Heart right ventricle (tissue), 16 donors: ENCODE data around the gene IP6K2. TPM values are rescaled to one million over a fixed set of nuclear protein-coding genes. Genes with fewer than 3 reads are reported as not detected.

Source experiments
- ATAC-seq, 8 donors: fragments of 200-7000 bp; cut with Tn5 transposase; one replicate each; pipeline ENCODE4 v1.9.1; 2020; ENCODE audit warnings: mild to moderate bottlenecking in 8 of 8, moderate library complexity in 8 of 8, moderate number of reproducible peaks in 1 of 8
- DNase-seq, 2 donors: peaks; one replicate each; pipeline ENCODE4 v3.0.0-alpha.2; 2020
- H3K27ac ChIP-seq, 10 donors: fragments of 200-600 bp; sonication (generic) in 2 of 10; one replicate each; pipeline versions ENCODE4 v1.5.0 to v1.8.0; 2020 to 2022; ENCODE audit warnings: mild to moderate bottlenecking in 3 of 10
- H3K27me3 ChIP-seq, 7 donors: fragments of 200-600 bp; one replicate each; pipeline ENCODE4 v1.8.0; 2021 to 2022; ENCODE audit warnings: mild to moderate bottlenecking in 2 of 7
- H3K36me3 ChIP-seq, 9 donors: fragments of 200-600 bp; sonication (generic) in 1 of 9; one replicate each; pipeline versions ENCODE4 v1.5.0 to v1.8.0; 2020 to 2022; ENCODE audit warnings: mild to moderate bottlenecking in 2 of 9
- H3K4me1 ChIP-seq, 9 donors: fragments of 200-600 bp; sonication (generic) in 1 of 9; one replicate each; pipeline versions ENCODE4 v1.5.0 to v1.8.0; 2020 to 2022; ENCODE audit warnings: mild to moderate bottlenecking in 4 of 9
- H3K4me3 ChIP-seq, 10 donors: fragments of 200-600 bp; sonication (generic) in 2 of 10; one replicate each; pipeline versions ENCODE4 v1.5.0 to v1.8.0; 2020 to 2022; ENCODE audit warnings: mild to moderate bottlenecking in 7 of 10, moderate library complexity in 2 of 10
- H3K9me3 ChIP-seq, 11 donors: fragments of 200-600 bp in 10 of 11; sonication (generic) in 2 of 11; one replicate each; pipeline versions ENCODE4 v1.5.0 to v1.8.0; 2013 to 2022; ENCODE audit warnings: mild to moderate bottlenecking in 2 of 11, control low read depth in 1 of 11, moderate library complexity in 1 of 11
- WGBS, 2 donors: extraction: QIAGEN DNeasy Blood & Tissue Kit; methylation state at CpG; one replicate each; pipeline ENCODE4 v1.1.7; 2013; ENCODE audit warnings: inconsistent platforms in 1 of 2; 5-methylcytosine and 5-hydroxymethylcytosine counted together
- intact Hi-C, 10 donors: fragments of 100-400 bp; cut with DNase I; formaldehyde crosslinking; loops; one replicate each; pipeline versions ENCODE4 v1.11.1 to v1.14.2; 2022
- polyA plus RNA-seq, 2 donors: library from polyadenylated mRNA; stranded (reverse); fragments of 200-250 nt; gene quantifications; one replicate each; pipeline ENCODE4 v1.2.3, GENCODE V29; 2013
- total RNA-seq, 10 donors: library from RNA; stranded (reverse); fragmentation: NEBNext Ultra II Directional in 3 of 10; extraction: Animal tissue kit (Norgen Biotek cat#: 25700) in 3 of 10; gene quantifications; one replicate each; pipeline versions ENCODE4 v1.2.1 to v1.2.4, GENCODE V29; 2021 to 2023
- TF ChIP-seq, protein P1 (sequence below), 9 donors: fragments of 200-600 bp; sonication (generic) in 2 of 9; IDR thresholded peaks; one replicate each; pipeline versions ENCODE4 v1.5.0 to v1.8.0; 2021 to 2022; ENCODE audit warnings: antibody characterized with exemption in 9 of 9, mild to moderate bottlenecking in 5 of 9, moderate library complexity in 1 of 9
- donor health status: Arrhythmogenic right ventricular cardiomyopathy.
- donor health status: ischemic (EF 13 %, LVEDD 7.1; RV severe dilation, severe dysfunction).
- donor health status: healthy with polysubstance abuse.
- donor health status: DM: no; HTN: yes; CAD: no.
- donor health status: DM: no; HTN: no; CAD: no.
- donor health status: ischemic (EF 25% LVEDD 6.9; RV normal size, moderate dysfunction).
- donor health status: ischemic (EF 25% LVEDD 5.7; RV mildly dilated, moderate dysfunction).
- donor health status: healthy.
- donor health status: DM: yes; HTN: yes; CAD: no.
- donor health status: Ischemic cardiomyopathy.
- donor health status: ischemic (EF 35%, LVEDD 5.7; RV mildly dilated, moderate dysfunction).
- donor health status: nonischemic (EF 11% LVEDD 7.7; RV severe dilation, severe dysfunction).
- donor health status: DM: yes; HTN: yes; CAD: no.
- donor health status: PGD.
- donor health status: ischemic (EF 29% LVEDD 5.4; RV normal size, mild dysfunction).
- donor health status: nonischemic (EF 23%, LVEDD 6.1; RV moderate dilation, normal function).

The IP6K2 gene
- total and polyA plus RNA-seq, 12 donors, result 16.7 to 81.7 (median 20.1) TPM

DNA sequence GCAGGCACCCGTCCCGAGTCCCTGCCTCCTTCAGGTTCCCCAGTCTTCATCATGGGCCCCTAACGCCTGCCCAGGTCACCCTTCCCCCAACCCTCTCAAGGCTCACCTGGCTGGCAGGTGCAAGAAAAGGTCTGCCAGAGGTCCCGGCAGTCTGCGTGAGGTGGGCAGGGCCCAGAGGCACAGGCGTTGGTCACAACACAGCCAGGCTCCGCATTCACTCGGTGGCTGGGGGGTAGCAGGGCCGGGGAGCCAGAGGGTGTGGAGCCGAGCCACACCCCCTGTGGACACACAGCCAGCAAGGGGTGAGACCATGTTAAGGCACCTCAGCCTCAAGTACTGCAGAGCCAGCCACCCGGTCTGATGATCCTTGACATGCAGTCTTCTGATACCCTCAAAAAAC lies 65.2 kb downstream of the IP6K2 start:
- Histone ChIP-seq H3K27me3 (no peaks in the 10 kb centered on the region), H3K9me3 (no peaks in the 10 kb centered on the region), H3K36me3 (no peaks in the 10 kb centered on the region), H3K4me3 (no peak overlapping the region), H3K4me1 (peaks cover 0 to 17% (median 9%) of the 10 kb centered on the region in 9 donors), H3K27ac (no peak overlapping the region)
- ATAC-seq (no peak), DNase-seq (no peak)
- TF ChIP-seq, protein P1, sequence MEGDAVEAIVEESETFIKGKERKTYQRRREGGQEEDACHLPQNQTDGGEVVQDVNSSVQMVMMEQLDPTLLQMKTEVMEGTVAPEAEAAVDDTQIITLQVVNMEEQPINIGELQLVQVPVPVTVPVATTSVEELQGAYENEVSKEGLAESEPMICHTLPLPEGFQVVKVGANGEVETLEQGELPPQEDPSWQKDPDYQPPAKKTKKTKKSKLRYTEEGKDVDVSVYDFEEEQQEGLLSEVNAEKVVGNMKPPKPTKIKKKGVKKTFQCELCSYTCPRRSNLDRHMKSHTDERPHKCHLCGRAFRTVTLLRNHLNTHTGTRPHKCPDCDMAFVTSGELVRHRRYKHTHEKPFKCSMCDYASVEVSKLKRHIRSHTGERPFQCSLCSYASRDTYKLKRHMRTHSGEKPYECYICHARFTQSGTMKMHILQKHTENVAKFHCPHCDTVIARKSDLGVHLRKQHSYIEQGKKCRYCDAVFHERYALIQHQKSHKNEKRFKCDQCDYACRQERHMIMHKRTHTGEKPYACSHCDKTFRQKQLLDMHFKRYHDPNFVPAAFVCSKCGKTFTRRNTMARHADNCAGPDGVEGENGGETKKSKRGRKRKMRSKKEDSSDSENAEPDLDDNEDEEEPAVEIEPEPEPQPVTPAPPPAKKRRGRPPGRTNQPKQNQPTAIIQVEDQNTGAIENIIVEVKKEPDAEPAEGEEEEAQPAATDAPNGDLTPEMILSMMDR (IDR thresholded peaks at IDR 0.05), result no peak
- 91 to 94% methylated on average over 11 of the region's 11 CpGs for WGBS, 2 donors
- intact Hi-C loops, result no loop called here

DNA sequence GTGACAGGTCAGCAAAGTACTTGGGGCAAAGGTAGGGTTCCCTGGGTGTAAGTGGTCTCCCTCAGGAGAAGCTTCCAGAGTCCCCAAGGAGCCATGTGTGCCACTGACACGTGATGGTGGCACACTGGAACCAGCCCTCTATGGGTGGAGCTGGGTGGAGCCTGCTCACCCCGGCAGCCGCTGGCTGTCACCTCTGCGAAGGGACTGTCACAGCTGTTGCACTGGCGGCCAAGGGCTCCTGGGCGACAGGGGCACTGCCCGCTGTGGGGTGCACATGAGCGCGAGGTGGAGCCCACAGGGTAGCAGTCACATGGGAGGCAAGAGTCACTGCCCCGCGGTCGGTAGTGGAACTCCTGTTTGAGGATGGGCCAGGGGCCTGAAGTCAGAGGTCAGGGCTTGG lies 66.3 kb downstream of the IP6K2 start:
- Histone ChIP-seq H3K36me3 (no peaks in the 10 kb centered on the region), H3K4me3 (no peak overlapping the region), H3K4me1 (peaks cover 0 to 6% (median 1%) of the 10 kb centered on the region in 9 donors), H3K27ac (no peak overlapping the region), H3K27me3 (no peaks in the 10 kb centered on the region), H3K9me3 (no peaks in the 10 kb centered on the region)
- intact Hi-C loops, result no loop called here
- DNase-seq (no peak), ATAC-seq (no peak)
- WGBS, 2 donors, result 87 to 90% methylated on average over 12 of the region's 12 CpGs
- TF ChIP-seq, protein P1 (IDR thresholded peaks at IDR 0.05), result no peak

DNA sequence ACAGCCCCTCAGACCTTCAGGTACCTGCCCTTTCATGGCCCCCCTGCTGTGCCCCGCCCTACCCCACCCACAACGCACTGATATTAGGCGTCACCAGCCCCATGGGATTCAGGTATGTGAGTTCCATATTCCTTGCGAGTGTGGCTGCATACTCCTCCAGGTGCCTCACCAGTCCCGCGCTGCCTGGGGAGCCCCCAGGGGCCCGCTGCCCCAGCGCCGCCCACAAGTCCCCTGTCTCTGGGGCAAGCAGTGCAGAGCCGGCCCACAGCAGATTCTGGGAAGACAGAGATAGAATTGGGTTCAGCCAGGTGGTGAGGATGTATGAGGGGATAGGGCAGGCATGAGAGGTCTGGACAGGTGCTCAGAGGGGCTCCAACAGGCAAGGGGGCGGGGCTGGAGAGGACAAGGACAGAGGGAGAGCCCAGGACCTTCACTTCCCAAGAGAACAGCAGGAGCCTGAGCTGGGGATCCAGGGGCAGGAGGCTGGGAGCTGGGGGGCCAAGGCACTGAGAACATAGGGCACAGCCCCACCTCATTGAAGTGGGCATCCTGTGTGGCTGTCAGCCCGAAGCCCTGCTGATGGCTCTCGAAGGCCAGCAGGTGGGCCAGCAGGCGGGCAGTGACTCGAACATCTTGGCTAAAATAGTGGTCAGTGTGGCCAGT lies 68.7 kb downstream of the IP6K2 start:
- TF ChIP-seq, protein P1 (IDR thresholded peaks at IDR 0.05), result no peak
- no peaks in the 10 kb centered on the region for H3K27me3 ChIP-seq
- intact Hi-C loops, result no loop called here
- ATAC-seq (no peak), DNase-seq (no peak)
- H3K27ac ChIP-seq, result no peak overlapping the region
- WGBS, 2 donors, result 92 to 93% methylated on average over 15 of the region's 15 CpGs
- no peaks in the 10 kb centered on the region for H3K9me3 ChIP-seq
- H3K4me1 ChIP-seq, result no peaks in the 10 kb centered on the region
- no peaks in the 10 kb centered on the region for H3K36me3 ChIP-seq
- H3K4me3 ChIP-seq, result no peak overlapping the region

DNA sequence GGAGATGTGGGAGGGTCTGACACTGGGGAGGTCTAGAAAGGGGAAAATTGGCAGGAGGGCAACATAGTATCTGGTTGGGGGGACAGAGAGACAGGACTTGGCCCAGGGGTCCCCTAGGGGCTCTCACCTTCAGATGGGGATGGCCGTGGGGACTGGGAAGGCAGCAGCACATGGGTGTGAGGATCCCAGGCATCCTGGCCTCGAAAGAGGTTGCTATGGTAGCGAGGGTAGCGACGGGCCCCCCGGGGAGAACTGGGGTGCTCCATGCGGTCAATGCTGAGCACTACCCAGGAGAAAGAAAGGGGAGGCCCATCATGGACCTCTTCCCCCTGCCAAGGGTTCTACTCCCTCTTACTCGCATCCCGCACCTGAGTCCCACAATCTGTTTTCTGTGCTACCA lies 69.3 kb downstream of the IP6K2 start:
- no peaks in the 10 kb centered on the region for H3K4me1 ChIP-seq
- H3K4me3 ChIP-seq, result no peak overlapping the region
- no peaks in the 10 kb centered on the region for H3K27me3 ChIP-seq
- H3K36me3 ChIP-seq, result no peaks in the 10 kb centered on the region
- DNase-seq (no peak), ATAC-seq (no peak)
- 88% methylated on average over 9 of the region's 9 CpGs for WGBS, 2 donors
- intact Hi-C loops, result no loop called here
- no peak overlapping the region for H3K27ac ChIP-seq
- H3K9me3 ChIP-seq, result no peaks in the 10 kb centered on the region
- TF ChIP-seq, protein P1 (IDR thresholded peaks at IDR 0.05), result no peak
